Middle frontal gyrus (tissue), 1 donor: ENCODE results near the gene TEAD4.

Experiments
- DNase-seq: peaks from one replicate; pipeline ENCODE4 v3.0.0-alpha.2; 2015; ENCODE audit warnings: low spot score; ENCODE audit errors: extremely low spot score

Gene TEAD4

DNA sequence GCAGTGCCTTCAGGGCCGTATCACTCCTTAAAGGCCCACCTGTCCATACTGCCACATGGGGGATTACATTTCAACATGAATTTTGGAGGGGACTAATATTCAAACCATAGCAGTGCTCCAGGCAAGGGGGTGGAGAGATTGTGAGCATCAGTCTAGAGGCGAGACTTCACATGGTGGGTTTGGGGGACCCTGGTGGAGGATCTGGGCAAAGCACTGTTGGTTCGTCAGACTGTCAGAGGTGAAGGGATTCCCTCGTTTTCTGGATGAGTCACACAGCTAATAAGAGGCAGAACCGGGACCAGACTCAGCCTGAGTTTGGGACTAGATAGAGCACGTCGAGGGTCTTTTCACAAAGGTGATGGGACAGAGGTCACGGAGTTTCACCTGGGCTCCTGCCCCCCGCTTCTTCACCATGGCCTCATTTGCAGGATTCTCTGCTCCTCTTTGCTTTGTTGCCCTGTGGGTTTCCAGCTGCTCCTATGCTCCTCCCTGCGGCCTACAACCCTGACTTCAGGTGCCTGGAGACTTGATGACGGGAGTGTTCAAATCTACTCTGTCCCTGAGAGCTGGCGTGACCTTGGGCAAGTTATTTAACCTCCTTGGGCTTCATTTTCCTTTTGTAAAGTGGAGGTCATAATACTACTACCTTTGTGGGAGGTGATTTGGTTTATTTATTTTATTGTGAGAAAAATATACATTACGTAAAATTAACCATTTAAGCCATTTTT lies 41.5 kb downstream of the TEAD4 start:
- no peak for DNase-seq

- no peak for DNase-seq
Measured at GRCh38 chr12:3002646-3003045, 43.4 kb downstream of the TEAD4 start.

GRCh38 chr12:3003357-3003992 lies 44.3 kb downstream of the TEAD4 start:
- no peak for DNase-seq

GRCh38 chr12:3004655-3005565 lies 45.7 kb downstream of the TEAD4 start:
- DNase-seq = no peak

DNA sequence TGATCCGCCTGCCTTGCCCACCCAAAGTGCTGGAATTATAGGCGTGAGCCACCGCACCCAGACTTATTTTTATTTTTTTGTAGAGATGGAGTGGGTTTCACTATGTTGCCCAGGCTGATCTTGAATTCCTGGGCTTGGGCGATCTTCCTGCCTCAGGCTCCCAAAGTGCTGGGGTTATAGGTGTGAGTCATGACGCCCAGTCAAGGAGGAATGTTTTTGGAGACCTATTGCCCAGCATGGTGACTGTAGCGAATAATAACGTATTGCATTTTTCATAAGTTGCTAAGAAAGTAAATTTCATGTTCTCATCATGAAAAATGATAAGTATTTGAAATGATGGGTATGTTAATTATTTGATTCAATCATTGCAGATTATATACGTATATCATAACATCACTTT lies 46.5 kb downstream of the TEAD4 start:
- no peak for DNase-seq

DNA sequence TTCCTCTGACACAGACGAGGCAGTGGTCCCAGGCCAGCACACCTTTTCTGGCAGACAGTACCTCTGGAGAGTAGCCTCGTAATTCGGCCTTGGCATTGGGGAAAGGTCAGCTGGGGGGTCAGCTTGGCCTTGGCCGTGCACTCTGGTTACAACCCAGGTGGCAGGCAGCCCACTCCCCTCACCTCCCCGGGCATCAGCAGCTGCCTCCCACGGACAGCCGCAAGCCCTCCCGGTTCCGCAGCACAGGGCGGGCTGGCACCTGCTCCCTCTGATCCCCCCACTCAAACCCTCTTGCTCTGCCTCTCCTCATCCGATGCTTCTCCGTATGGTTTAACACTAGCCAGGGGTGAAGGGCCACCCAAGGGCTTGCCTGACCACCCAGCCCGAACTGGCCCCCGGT lies 50.6 kb downstream of the TEAD4 start:
- no peak for DNase-seq

GRCh38 chr12:3010214-3010930 lies 51.2 kb downstream of the TEAD4 start:
- DNase-seq = no peak

DNA sequence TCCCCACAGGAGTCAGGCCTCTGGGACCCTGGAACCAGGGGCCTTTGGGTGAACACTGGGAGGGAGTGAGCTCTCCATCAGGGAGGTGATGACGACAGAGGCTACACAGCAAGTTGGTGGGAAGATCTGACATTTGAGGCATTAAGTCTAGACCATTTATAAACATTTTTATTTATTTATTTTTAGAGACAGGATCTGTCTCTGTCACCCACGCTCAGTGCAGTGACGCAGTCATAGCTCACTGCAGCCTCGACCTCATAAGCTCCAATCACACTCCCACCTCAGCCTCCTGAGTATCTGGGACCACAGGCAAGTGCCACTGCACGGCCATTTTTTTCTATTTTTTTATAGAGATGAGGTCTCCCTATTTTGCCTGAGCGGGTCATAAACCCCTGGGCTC lies 53.6 kb downstream of the TEAD4 start:
- DNase-seq = no peak

DNA sequence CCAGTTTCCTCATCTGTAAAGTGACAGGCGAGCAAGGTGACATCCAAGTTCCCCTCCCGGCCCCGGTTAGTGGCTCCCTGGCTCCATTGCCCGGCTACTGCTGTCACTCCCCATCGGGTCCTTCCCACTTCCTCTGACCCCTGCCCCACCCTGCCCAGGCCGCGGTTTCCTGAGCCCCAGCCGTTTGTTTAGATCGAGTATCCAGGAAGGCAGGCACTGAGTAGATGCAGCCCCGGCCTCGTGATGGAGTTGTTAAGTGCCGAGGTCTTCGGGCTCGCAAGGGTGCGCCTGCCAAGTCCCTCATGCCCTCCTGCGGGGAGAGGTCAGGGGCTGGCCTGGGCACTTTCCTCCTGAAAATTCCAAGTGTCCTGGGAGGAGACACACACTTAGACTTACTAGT lies 55.4 kb downstream of the TEAD4 start:
- DNase-seq = no peak

DNA sequence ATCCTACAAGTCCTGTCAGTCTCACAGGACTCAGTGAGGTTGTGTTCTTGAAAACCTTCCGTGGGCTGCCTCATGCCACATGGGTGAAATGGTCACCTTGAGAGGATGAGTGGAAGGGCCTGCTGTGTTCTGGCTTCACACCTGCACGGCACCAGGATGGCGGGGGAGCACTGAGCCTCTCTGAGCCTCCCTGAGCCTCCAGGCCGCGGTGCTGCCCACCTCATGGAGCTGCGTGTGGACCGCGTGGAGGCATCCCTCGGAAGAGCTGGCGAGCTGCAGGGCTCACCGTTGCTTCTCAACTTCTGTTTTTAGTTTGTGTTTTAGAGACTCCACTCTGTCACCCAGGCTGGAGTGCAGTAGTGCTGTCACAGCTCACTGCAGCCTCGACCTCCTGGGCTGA lies 56.2 kb downstream of the TEAD4 start:
- DNase-seq = no peak

DNA sequence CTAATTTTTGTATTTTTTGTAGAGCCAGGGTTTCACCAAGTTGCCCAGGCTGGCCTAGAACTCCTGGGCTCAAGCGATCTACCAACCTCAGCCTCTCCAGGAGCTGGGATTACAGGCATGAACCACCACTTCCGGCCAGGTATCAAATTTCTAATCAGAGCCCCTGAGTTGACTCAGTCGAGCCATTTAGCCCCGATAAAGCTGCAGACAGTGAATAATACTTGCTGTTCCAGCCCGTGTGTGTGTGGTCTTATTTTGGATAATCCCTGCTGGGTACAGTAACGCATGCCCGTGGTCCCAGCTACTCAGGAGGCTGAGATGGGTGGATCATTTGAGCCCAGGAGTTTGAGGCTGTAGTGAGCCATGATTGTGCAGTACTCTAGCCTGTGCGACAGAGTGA lies 57.0 kb downstream of the TEAD4 start:
- no peak for DNase-seq

GRCh38 chr12:3017281-3017680 lies 58.1 kb downstream of the TEAD4 start:
- no peak for DNase-seq

GRCh38 chr12:3018284-3019004 lies 59.2 kb downstream of the TEAD4 start:
- no peak for DNase-seq

- no peak for DNase-seq
Measured at GRCh38 chr12:3019005-3019680, 59.9 kb downstream of the TEAD4 start.

- DNase-seq = no peak
Measured at GRCh38 chr12:3020399-3020798, 61.2 kb downstream of the TEAD4 start.

DNA sequence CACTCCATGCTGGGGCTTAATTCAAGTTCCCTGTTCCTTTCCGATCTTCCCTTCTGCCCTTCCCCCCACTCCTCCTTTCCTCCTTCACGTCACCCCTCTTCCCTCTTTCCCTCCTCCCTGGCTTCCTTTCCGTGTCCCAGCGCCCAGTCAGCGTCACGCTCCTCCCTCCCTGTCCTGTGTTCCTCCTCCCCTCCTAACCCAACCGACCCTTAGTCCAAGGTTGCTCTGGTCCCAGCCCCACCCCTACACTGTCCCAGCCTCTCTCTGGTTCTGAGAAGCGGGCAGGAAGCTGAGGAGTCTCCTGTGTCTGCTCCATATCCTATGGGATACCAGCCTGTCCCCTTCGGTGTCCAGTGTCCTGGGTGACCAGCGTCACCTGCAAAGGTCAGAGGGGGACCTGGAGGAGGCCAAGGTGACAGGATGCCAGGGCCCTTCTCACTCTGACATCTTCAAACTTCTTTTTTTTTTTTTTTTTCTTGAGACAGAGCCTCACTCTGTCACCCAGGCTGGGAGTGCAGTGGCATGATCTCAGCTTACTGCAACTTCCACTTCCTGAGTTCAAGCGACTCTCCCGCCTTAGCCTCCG lies 61.7 kb downstream of the TEAD4 start:
- DNase-seq = no peak

DNA sequence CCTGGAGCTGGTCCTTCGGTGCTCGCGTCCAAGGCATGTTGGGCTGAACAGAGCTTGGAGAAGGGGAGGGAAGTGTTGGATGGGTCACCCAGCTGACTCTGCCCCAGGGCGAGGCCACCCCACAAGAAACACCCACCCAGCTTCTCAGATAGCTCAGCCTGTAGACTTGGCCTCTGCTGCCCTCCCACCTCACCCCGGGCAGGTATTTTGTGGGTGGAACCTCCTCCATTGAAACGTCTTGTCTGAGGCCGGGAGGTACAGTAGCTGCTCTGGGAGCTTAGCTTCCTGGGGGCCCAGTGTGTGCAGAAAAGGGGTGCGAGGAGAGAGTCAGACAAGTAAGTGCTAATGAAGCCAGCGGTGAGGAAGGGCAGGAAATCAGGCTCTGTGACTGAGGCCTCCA lies 63.2 kb downstream of the TEAD4 start:
- DNase-seq = no peak

DNA sequence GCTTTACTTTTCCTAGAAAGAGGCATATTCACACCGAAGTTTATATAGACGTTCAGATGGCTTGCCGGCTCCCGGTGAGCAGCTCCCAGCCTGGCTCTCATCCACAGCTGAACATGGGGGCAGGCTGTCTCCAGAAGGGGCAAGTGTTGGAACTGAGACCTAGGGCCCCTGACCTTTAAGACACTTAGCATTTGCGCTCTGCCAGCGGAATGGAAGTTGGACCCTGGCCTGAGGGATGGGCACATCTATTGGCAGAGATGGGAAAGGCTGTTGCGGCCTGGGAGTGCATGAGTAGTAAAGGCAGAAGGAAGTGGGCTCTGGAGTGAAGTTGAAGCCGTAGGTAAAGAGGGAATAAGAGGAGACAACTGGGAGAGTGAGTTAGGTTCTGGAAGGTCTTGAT lies 63.8 kb downstream of the TEAD4 start:
- DNase-seq = no peak

DNA sequence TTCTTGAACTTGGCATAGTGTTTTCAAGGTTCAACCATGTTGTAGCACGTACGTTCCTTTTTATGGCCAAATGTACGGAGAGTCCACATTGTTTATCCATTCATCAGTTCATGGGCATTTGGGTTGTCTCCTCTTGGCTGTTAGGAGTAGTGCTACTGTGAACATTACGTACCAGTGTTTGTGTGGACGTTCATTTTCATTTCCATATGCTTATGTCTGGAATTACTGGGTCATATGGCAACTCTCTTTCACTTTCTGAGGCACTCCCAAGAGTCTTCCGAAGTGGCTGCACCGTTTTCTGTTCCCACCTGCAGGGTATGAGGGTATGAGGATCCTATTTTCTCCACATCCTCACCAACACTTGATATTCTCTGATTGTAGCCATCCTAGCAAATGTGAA lies 68.9 kb downstream of the TEAD4 start:
- no peak for DNase-seq

DNA sequence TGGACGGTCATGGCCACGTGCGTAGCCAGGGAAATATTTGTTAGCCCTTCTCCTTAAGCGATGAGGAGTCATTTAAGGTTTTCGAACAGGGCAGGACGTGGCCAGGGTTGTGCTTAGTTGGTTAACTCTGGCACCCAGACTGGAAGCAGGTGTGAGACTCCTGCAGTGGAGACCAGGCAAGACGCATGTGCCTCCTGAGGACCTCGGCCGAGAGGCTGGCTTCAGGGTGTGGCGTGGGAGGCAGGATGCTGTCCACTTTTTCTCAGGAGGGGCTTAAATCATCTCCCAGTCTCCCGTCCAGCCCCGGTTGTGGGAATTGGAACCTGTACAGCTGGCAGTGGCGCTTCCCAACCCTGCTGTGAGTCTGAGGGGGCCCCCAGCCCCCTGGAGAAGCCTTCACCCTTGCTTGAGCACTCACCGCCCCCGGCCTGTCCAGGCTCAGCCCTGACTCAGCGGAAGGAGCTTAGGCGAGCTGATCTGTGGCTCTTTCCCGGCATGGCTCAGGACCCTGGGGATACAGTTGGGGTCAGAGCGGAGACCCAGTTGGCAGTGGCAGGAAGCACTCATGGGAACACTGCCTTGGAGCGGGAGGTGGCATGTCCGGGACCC lies 71.7 kb downstream of the TEAD4 start:
- no peak for DNase-seq
